Measurements from ENCODE around the gene CLASRP.
"Not testable (repeated sequence)": the region's sequence is repeated elsewhere in the genome, so short reads cannot be mapped to it uniquely, and the experiment has no call there.

CLASRP gene

DNA sequence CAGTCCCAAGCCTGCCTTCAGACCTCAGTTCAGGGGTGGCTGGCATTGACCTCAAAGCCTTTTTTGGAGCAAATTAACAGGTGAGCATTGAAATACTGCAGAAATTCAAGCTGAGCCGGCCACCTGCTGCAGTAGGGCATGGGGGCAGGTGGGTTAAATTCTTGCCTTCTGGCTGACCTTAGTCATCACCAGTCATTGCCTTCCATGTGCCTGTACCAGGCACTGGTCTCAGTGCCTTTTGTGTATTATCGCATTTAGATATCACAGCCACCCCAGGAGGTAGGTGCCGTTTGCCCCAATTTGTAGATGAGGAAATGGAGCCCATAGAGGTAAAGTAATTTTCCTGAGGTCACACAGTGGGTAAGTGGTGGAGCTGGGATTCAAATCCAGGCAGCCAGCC is 61.4 kb downstream of the CLASRP start:
- no peak for FAIRE-seq
- DNase-seq (ENCODE audit: insufficient read length, low spot score) = no peak

DNA sequence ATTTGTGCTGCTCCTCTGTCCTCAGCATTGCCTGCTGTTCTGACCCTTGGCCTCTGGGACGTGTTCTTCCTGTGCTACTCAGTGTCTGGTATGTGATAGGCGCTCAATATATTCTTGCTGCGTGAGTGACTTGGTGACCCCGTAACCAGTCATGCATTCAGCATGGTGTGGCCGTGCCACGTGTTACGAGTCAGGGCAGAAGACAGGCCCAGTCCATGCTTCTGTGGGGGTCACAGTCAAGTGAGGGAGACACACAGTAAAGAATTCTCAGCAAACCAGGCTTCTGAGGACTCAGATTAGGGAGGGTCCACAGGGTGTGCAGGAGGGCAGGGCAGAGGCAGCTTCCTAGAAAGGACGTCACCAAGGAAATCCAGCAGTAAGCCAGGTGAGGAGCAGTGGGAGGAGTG is 62.0 kb downstream of the CLASRP start:
- DNase-seq (ENCODE audit: insufficient read length, low spot score) (no peak), FAIRE-seq (peak; percentile 49)

DNA sequence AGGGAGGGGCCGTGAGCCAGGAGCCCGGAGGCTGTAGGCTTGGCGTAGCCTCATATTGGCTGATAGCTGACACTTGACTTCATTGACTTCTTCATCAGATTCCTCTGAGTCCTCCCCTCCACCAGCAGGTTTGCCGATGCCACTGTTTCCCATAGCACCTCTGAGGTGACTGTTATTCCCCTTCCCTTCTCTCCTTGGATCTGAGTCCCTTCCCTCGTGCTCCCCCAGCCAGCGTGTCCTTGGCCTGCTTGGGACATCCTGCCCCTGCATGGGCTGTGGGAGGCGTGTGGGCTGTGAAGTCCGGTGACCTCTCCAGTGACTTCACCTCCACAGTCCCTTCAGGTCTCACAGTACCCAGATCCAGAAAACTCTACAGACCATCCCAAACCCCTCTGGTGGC is 63.0 kb downstream of the CLASRP start:
- no peak for DNase-seq (ENCODE audit: insufficient read length, low spot score)
- no peak for FAIRE-seq

DNA sequence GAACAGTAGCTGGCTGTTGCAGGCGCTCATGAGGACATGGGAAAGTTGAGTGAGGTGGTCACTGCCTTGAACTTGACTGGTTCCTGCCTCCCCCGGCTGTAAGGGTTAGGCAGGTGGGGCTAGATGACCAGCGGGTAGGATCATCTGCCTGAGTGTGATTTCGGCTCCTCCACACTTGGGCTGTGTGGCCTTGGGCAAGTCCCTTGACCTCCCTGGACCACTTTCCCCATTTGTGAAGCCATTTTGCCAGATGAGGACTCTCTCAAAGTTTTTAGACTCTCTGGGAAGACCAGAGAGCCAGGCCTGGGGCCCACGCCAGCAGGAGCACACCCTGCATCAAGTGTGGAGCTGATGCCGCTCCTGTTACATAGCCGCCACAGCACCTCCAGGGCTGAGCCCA is 63.6 kb downstream of the CLASRP start:
- FAIRE-seq (no peak), DNase-seq (ENCODE audit: insufficient read length, low spot score) (no peak)

DNA sequence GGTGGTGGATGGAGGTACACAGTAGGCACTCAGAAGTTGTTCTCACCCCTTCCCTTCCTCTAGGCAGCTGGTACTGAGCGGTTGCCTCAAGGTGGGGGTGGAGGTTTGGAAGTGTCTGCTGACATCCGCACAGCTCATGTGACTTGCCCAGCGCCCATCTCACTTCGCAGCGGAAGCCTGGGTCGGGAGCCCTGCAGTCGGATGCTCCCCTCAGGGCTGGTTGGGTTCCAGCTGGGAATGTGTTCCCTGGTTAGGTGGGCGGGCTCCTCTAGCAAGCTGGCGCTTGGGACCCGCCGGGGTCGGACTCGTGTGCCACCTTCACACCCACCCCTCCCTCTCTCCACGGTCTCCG is 64.3 kb downstream of the CLASRP start:
- DNase-seq (ENCODE audit: insufficient read length, low spot score) (no peak), FAIRE-seq (no peak)

DNA sequence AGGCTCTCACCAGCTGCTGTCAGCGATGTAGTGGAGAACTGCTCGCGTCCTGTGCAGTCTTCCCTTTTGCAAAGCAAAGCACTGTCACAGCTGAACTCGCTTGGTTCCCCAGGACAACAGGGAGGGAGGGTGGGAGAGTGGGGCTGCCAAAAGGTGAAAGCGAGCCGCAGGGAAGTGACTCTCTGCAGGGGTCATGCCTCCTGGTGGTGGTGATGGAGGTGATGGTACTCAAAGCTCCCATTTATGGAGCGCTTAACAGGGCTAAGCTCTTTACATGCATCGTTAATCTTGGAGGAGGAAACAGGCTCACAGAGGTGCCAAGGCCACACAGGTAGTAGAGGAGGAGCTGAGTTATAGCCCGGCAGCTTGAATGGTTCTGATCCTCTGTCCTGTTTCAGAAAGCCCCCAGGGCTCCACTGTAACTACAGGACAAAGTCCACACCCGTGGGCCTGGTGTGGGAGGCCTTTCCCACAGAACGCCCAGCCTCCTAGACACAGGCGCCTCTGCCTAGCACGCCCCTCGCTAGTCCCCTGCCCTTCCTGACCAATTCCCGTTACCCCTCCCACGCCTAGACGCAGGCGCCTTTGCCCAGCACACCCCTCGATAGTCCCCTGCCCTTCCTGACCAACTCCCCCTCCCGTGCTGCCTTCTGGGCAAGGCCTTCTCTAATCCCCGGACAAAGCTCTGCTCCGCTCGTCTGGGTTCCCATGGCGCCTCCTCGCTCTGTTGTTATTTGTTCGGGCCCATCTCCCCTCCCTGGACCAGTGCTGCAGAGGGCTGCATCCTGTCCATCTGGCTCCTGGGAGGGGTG is 64.9 kb downstream of the CLASRP start:
- FAIRE-seq (no peak), DNase-seq (ENCODE audit: insufficient read length, low spot score) (no peak)

DNA sequence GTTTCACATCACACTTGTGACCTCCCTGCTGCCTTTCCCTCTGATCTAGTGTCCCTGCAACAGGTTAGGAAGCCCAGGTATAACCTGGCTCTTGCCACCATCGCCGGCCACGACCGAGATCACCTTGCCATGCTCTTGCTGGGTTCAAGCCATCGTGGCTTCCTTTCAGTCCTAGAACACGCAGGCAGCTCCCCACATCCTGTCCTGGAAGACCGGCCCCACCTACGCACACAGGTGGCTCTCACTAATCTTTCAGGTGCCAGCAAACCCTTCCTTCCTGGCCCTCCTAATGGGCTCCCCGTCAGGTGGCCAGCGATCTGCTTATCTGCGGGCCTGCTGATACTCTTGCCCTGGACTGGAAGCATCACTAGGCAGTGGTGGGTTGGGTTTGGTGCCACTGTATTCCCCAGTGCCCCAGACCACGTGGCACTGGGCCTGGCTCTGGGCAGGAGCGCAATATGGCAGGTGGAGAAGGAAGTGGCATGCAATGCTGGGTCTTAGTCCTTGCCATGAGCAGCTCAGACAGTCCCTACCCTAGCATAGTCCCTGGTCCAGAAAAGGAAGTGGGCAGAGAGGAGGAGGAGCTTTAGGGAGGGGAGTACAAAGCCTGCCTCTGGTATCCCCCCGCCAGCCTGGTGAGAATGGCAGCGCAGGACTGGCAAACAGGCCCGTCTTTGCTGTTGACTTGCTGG is 66.0 kb downstream of the CLASRP start:
- DNase-seq (ENCODE audit: insufficient read length, low spot score) = no peak
- no peak for FAIRE-seq

DNA sequence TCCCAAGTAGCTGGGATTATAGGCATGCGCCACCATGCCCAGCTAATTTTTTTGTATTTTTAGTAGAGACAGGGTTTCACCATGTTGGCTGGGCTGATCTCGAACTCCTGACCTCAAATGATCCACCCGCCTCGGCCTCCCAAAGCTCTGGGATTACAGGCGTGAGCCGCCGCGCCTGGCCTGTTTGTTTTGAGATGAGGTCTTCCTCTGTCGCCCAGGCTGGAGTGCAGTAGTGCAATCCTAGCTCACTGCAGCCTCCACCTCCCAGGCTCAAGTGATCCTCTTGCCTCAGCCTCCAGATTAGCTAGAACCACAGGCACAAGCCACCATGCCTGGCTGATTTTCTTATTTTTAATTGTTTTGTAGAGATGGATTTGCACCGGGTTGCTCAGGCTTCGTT is 67.5 kb downstream of the CLASRP start:
- FAIRE-seq; DNase-seq (ENCODE audit: insufficient read length, low spot score): not testable (repeated sequence)

DNA sequence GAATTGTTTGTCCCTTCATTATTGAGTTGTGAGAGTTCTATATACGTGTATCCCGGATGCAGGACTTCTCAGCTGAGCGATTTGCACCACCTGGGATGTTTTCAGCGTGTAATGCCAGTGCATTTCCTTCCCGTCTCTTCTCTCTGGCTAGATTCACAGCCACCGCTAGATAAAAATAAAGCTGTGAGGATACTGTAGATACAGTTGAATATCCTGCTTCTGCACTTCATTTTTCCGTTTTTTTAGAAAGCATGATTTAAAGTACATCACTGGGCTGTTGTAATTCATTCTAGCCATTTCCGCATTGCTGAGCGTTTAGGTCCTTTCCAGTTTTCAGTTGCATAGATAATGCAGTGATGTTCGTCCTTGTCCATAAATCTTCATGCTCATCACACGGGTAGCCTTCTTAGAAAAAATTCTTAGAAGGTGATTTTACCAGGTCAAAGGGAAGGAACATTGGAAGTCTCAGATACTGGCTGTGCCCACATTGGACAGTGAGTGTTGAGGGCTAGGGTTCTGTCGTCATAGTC is 68.8 kb downstream of the CLASRP start:
- FAIRE-seq (no peak), DNase-seq (ENCODE audit: insufficient read length, low spot score) (no peak)

DNA sequence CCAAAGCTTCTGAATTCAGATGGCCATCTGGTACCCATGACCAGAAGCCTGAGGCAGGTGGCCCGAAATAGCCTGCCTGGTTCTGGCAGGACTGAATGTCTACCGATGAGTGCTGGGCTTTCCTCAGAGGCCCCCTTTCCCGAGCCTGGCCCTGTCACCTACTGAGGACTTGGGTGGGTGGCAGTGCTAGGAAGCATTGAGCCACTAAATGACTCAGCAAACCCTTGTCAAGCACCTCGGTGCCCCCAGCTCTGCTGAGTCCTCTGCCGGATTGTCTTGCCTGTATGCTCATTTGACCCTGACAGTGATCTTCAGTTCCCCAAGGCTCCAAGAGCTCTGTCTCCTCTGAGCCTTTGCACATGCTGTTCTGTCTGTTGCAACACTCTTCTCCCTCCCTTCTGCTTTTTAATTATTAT is 72.0 kb downstream of the CLASRP start:
- DNase-seq (ENCODE audit: insufficient read length, low spot score) = no peak
- no peak for FAIRE-seq

DNA sequence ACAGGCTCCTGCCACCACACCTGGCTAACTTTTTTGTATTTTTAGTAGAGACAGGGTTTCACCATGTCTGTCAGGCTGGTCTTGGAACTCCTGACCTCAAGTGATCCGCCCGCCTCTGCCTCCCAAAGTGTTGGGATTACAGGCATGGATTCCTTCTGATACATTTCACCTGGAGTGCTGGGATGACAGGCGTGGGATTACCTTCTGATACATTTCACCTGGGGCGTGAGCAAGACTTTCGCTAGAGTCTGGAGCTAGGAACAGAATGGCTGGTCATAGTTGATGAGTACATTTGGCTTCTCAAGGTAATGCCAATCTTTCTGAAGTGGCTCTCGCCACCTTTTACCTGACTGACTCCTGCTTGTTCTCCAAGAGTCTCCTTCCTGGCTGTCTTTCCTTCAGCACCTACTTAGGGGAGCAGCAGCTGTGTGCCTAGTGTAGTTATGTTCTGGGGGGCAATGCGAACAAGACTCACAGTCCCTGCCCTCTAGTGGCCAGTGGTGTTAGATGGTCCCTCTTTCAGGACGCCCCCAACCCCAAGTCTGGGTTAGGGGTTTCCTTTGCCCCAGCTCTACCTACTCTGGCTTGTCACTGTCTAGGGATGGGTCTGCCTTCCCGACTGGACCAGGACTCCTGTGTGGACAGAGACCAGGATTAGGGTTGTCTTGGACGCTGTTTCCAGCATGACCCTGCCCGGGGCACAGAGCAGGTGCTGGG is 73.4 kb downstream of the CLASRP start:
- peak; percentile 51 for FAIRE-seq

DNA sequence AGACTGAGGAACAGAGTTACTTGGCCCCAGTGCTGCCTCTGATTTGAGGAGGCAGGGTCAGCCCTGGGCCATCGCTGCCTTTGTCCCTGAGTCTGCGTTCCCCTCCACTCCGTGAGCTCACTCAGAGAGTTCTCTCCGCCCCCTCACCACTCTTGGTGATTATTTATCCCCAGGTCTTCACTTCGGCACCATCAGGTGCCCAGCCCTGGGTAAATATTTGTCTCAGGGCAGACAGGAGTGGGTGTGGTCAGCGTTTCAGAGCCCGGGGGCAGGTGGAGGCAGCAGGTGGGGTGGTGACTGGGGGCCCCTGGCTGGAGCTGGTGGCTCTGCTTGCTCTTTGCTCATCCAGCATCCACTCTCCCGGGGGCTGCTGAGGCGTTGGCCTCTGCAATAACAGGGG is 74.8 kb downstream of the CLASRP start:
- FAIRE-seq = no peak
- no peak for DNase-seq (ENCODE audit: insufficient read length, low spot score)

More for the DNA sequence above, 73.4 kb downstream of the CLASRP start:
- DNase-seq (ENCODE audit: insufficient read length, low spot score) = no peak

DNA sequence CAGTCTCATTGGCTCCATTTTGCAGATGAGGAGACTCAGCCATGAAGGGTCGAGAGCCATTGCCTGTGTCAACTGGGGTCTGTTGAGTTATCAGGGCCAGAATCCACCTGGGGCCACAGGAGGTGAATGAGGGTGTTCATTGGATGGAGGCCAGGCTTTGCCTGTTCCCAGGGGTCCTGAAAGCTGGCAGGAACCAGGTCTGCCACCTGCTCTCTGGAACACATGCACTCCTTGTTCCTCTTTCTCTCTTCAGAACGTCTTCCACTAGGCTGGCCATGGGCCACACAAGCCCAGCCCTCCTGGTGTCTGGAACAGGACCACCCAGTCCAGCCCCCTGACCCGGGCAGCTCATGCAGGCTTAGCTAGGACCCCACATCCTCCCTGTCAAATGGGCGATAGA is 75.3 kb downstream of the CLASRP start:
- no peak for DNase-seq (ENCODE audit: insufficient read length, low spot score)

DNA sequence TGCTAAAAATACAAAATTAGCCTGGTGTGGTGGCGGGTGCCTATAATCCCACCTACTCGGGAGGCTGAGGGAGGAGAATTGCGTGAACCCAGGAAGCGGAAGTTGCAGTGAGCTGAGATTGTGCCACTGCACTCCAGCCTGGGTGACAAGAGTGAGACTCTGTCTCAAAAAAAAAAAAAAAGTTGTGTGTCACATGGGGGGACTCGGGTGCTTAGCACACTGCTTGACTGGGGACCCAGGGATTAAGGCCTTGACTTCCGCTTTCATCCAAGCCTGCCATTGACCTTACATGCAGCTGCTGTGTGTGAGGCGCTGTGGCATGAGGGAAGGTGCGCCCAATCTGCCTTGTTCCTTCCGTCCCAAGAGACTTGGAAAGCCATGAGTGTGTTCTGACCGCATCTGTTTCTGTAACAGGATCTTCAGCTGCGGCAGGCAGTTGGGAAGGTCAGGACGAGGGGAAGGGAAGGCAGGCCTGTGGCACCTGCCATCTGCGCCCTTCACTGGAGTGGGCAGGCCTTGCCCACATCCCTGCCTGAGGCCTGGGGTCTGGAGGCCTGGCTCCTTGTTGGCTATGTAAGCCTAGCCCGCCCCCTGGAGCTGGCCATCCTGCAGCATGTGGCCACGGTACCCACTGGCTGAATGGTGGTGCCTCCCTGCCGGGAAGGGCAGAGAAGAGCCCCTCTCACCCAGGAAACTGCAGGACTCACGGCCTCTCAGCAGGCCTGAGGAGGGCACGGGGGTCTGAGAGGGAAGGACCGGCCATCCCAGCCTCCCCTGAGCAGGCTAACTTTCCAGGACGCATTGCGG is 77.2 kb downstream of the CLASRP start:
- FAIRE-seq = no peak
- DNase-seq (ENCODE audit: insufficient read length, low spot score) = no peak

More for the DNA sequence above, 75.3 kb downstream of the CLASRP start:
- no peak for FAIRE-seq

DNA sequence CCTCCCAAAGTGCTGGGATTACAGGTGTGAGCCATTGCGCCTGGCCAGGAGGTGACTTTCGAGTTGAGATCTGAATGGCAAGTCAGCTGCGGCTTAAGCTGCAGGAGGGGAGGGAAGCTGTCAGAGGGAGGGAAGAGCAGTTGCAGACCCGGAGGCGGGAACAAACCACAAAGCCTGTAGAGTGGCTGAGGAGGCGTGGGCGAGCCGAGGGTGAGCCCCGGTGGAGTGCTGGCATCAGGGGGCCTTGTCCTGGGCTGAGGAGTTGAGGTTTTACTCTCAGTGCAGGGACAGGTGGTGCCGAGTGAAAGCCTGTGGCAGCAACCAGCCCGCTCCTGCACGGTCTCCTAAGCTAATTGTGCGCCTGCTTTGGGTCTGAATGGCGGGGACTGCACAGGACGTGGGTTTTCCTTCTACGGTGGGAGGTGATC is 78.3 kb downstream of the CLASRP start:
- FAIRE-seq (no peak), DNase-seq (ENCODE audit: insufficient read length, low spot score) (no peak)

DNA sequence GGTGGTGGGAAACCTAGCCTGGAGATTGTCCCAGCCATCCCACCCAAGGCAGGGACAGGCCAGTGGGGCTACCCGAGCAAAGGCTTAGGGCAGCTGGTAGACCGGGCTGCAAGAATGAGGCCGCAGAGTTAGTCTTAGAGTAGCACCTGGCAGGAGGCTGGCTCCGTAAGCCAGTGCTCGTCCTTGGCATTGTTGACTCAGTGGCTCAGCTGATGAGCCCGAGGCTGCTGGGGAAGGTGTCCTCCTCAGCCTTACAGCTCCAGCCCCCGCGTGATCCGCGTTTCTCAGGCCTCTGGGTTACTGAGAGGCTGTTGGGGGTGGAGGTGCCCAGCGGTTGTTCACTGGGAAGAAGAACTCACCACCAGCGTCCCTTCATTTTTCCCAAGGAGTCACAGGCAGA is 78.8 kb downstream of the CLASRP start:
- DNase-seq (ENCODE audit: insufficient read length, low spot score) = no peak
- FAIRE-seq = no peak

DNA sequence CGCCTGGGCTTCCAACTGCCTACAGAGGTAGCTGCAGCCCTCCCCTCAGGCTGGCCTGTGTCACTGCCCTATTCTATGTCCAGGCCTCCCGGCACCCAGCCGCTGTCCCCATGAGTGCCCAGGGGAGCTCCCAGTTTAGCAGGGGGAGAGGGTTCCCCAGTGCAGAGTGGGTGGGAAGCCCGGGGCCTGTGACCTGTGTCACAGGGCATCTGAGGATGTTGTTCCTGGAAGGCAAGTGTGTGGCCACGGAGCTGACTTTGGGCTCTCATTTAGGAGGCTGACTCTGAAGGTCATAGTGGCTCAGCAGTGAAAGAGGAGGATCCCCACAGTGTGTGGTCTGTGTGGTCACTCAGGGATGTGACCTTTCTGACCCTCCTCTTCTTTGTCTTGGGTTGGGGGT is 79.3 kb downstream of the CLASRP start:
- FAIRE-seq (no peak), DNase-seq (ENCODE audit: insufficient read length, low spot score) (no peak)

DNA sequence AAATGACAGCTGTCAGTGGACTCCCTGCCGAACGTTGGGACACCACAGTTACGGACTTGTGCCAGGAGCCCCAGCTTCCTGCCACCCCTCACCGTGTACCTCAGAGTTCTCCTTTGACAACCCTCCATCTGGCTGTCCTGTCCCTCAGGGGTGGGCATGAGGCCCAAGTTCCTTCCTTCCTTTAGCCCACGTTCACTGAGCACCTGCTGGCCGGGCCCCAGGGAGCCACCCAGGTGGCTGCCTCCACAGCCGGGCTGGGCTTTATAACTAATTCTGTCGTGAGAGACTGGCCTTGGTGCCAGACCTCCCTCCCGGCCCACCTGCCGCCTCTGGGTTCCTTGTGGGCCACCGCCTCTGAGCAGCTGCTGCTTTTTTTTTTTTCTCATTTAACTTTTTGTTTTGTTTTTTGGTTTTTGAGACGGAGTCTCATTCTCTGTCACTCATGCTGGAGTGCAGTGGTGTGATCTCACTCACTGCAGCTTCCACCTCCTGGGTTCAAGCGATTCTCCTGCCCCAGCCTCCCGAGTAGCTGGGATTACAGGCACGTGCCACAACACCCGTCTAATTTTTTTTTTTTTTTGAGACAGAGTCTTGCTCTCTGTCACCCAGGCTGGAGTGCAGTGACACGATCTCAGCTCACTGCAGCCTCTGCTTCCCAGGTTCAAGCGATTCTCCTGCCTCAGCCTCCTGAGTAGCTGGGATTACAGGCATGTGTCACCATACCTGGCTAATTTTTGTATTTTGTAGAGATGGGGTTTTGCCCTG is 79.9 kb downstream of the CLASRP start:
- not testable (repeated sequence) for FAIRE-seq; DNase-seq (ENCODE audit: insufficient read length, low spot score)

DNA sequence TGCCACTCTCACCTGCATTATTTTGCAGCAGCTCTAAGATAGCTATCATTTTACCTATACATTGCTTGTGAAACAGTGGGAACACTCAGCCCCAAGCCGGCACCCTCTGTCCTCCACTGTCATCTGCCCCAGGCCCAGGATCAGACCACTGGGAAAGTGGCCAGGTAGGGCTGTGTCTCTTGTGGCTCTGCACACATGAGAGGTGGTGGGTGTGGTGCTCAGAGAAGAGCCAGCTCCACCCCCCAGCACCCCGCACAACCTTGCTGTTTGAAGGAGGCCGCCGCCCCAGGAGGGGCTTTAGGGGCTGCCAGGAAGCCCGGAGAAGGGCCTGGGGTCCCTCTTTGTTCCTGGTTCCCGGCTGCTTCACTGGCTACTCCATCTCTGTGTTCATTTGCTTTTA is 80.7 kb downstream of the CLASRP start:
- FAIRE-seq (no peak), DNase-seq (ENCODE audit: insufficient read length, low spot score) (no peak)
